GM18508 (cell line): Measurements from ENCODE around the gene ZNF787.

Experiments used
- ATAC-seq: cut with Tn5 transposase; IDR thresholded peaks from one replicate; pipeline ENCODE4 v1.9.1; 2021; ENCODE audit warnings: moderate number of reproducible peaks; ENCODE audit not compliant: insufficient read depth, unreplicated experiment

The ZNF787 gene

DNA sequence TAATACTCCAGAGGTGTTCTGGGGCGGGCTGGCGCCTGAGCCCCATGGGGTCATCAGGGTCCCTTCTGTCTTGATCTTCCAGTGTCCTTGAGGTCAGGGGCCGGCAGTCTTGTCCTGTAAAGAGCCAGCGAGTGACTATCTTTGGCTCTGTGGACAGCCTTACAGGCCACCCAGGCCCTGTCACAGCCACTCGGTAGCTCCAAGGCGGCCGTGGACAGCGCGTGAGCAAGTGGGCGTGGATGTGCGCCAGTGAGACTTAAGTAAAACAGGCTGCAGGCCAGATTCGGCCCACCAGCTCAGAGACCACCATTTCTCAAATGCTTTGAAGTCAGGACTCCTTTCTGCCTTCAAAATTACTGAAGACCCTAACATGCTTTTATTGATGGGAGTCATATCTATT lies 23.7 kb upstream of the ZNF787 start:
- ATAC-seq: no peak

DNA sequence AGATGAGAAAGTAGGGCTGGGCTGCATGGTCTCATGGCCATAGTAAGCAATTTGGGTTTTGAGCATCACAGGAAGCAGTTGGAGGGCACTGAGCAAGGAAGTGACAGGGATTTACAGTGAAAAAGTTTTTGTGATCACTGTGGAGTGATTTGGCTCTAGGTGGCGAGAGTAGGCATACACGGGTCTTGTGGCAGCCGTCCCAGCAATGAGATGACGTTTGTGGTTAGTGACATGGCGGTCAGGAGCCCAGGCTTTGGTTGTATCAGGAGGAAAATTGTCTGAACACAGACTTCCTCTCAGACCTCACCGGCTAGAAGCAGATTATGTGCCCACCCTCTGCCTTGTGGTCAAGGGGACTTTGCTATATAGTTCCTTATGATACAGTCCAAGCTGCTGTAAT lies 23.3 kb upstream of the ZNF787 start:
- ATAC-seq: no peak

DNA sequence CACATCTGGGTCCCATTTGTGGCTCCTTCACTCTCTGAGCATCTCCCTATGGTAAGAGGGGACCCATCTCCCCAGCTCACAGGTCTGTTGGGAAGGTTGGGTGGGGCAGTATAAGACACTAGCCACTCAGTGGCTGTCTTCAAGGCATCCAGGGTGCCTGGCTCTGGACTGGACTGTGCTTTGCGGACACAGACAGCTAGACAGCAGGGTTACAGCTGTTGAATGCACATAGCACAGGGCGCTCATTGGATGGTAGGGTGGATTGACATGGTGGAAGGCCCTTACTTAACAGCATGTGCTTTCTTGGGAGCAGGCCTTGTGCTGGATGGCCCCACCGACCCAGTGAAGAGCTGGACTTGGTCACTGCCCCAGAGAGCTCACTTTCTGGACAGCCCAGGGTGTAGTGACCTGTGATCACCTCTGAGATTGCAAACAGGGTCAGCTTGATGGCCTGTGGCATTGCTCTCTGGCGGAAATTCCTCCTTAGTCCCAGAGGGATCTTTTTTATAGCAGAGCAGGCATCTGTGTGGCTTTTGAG lies 21.9 kb upstream of the ZNF787 start:
- ATAC-seq: no peak

DNA sequence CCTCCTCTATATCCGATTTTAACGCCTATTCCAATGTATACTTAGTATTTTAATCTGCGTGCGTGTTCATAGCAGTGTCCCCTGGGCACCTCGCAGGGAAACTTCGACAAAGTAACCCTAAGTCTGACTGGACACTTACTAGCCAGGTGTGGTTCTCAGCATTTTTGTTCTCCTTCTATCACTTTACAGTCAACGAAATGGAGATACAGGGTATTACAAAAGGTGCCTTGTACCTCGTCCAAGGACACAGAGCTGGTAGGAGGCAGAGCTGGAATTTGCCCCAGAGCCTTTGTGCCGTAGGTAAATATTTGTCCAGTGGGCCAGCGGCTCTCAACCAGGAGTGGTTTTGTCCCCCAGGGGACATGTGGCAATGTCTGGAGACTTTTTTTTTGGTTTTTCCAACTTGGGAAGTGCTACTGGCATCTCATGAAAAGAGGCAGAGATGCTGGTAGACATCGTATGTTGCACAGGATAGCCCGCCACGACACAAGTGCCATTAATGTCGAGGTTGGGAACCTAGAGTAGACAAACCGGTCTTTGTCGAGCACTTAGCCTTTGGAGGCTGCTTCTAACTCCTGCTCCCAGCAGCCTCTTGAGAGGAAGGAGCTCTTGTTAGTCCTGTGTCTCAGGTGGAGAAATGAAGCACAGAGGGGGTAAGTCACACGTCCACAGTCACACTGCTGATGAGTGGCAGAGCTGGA lies 21.1 kb upstream of the ZNF787 start:
- no peak for ATAC-seq

DNA sequence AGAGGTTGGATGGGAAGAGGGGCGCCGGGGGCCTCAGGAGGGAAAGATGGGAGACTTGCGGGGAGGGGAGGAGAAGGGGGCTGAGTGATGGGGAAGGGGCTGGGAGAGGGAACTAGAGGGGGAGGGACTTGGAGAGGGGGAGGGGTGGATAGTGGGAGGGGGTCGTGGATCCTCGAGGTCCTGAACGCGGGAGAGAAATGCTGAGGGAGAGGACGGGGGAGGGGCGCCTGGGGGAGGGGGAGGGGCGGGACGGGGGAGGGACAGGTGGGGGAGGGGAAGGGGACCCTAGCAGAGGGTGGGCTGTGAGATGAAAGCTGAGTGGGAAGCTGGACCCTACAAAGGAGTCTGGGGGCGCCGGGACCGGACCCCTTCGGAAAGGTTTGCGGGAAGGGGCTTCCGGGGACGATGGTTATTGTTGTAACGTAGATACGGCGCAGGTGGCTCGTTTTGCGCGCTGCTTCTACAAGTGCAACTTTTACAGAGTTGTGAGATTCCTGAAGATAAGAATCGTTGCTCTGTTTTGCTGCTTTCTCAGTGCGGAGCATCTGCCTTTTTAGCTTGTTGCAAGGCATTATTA lies 20.4 kb upstream of the ZNF787 start:
- ATAC-seq: no peak

DNA sequence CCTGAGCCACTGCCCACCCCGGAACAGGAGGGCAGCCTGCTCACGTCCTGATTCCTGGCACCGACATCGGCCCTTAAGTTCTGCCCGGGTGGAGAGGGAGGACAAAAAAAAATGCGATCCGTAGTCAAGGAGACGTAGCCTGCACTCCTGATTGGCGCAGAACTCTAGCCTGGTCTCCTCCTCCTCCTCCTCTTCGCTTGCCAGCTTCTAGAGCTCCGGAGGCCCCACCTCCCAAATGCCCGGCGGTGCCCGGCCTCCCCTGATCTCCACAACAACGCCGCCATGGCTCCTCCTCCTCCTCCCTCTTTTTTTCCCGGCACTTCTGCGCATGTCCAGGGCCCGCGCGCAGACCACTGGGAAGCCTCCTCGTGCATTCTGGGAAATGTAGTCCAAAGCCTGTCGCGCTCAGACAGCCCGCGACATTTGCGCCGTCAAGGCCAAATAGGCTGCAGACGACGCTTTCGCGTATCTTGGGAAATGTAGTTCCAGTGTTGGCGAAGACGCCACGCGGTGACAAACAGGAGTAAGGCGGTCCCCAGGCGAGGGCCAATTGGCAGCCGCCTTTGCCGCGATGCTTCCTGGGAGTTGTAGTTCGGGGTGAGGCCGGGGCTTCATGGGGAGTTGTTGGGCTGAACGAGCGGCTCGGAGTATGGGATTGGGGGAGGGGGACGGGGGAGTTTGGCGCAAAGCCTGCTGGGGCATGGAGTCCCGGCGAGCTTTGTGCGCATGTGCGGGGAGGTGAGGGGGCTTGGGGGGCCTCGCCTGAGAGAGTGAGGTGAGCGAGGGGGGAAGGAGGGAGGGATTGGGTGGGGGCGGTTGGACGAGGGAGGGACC lies 19.7 kb upstream of the ZNF787 start, which contains the start of gene ZNF444:
Gene ZNF444, plus strand, starts transcription at position 705 of the 834 bp plus-strand sequence. CDS start 5,625 bp downstream, outside the sequence.
- ATAC-seq: peak; percentile 82

DNA sequence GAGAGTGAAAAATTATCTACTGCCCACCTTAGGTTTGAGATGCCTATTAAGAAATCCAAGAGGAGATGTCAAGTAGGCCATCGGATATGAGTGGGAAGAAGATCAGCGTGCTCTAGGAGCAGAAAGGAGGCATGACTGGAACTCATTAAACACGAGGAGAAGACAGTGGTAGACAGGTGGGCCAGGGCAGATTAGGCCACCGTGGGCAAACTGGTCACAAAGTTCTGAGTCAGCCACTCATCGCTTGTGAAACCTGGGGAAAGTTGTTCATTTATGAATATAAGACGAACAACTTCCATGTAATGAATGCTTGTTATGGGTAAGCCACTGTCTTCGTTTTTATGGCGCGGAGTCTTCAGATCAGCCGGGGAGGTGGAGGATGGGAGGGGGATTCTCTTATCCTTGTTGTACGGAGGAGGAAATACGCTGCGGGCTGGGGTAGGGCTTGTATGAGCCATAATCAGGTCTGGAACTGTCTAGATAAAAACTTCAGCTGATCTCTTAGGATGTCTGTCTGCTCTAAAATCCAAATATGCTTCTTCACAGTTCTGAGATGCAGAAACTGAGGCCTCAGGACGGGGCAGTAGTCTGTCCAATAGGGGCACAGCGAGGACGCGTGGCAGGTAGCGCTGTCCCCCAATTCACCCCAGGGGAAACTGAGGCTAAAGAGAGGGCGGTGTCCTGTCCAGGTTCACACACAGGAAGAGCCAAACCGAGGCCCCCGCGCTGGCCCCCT lies 18.9 kb upstream of the ZNF787 start:
- ATAC-seq: peak; percentile 1

DNA sequence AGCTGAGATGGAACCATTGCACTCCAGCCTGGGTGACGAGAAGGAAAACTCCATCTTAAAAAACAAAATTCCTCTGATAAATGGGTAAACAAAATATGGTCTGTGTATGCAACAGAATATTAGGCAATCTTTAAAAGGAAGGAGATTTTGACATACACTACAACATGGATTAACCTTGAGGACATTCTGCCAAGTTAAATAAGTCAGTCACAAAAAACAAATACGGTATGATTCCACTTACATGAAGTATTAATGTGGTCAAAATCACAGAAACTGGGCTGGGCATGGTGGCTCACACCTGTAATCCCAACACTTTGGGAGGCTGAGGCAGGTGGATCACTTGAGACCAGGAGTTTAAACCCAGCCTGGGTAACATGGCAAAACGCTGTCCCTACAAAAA lies 17.0 kb upstream of the ZNF787 start:
- ATAC-seq: no peak

DNA sequence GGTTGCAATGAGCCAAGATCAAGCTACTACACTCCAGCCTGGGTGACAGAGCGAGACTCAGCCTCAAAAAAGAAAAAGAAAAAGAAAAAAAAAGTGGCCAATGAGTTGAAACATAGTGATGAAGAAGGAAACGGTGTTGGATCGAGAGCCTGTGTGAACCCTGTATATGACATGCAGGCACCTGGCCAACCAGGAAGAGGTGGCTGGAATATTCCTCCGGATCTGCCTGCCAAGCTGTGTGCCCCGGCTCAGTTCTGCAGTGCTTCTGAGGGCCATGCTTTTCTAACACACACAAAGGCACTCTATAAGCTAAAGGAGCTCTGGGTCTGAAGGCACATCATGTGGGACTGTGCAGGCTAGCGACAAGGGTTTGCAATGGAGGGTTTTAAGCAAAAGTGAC lies 16.3 kb upstream of the ZNF787 start:
- ATAC-seq: no peak

DNA sequence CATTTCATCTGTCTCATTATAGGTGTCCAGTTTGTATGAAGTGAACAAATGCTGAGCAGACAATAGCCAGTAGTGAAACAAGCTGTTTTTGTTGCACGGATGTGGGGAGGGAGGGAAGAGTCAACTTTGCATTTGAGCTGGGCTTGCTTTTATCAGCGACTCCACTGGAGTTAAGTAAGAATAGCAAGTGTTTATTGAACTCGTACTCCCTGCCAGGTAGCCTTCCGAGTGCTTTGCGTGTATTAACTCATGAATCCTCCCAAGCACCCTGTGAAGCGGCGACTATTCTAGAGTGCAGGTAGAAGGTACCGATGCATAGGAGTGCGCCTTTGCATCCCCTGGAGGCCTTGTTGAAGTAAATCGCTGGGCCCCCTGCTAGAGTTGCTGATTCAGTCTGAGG lies 15.3 kb upstream of the ZNF787 start:
- ATAC-seq: no peak

DNA sequence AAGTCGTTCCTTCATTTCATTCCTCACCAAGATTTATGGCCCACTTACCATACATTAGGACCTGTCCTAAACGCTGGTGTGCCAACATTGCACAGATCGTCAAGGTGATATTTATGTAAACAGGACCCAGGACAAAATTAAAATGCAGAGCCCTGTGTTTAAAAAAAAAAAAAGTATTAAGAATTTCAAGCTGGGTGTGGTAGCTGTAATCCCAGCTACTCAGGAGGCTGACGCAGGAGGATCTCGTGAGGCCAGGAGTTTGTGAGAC lies 13.5 kb upstream of the ZNF787 start:
- no peak for ATAC-seq

DNA sequence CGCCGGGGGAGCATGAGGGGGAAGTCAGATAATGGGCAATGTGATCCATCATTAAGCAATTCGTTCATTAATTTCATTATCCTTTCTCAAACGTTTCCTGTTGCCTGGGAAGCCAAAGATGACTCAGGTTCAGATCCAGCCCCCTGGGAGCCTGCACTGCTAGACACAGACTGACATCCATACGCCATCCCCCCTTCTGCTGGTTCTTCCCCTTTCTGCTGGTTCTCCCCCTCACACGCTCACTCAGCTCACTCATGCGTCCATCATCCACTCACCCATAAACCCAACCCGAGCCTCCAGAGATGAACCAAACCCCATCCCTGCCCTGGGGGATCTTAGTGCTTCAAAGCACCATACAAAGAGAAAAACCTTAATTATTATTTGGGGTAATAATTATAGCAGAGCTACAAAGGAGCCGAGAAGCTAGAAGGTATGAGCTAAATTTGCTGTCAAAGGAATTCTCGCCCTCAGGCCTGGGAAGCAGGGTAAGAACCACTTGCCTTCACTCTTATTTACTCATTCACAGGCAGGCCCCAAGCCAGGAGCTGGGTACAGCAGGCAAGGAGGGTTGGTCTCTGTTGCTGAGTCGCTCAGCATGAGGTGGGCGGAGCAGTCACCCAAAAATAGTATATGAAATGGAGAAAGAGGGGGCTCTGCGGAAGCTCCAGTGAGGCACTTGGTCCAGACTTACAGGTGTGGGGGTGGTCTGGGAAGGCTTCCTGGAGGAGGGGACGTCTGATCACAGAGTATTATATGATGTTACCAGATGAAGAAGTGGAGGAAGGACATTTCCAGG lies 13.0 kb upstream of the ZNF787 start:
- no peak for ATAC-seq

DNA sequence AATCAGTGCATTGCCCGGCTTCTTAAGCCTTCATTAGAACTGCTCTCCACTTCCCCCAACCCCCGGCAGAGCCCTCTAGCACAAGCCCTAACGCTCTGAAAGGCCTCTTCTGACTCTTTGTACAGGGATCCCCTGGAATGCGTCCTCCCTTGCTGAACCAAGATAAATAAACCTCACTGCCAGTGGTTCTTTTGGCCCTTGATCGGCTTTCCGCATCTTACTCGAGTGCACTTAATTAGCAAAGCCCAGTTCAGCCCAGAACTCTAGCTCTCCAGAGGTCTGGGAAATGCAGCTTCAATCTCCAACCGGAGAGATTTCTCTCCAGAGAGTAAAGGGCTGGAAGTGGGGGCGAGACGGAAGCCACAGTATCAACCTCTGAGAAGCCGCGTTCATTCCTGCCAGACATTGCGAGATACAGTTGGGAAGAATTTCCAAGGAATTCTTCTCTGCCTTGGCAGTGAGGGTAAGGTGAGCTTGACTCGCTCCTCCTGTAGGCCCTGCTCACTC lies 11.3 kb upstream of the ZNF787 start:
- ATAC-seq: no peak

DNA sequence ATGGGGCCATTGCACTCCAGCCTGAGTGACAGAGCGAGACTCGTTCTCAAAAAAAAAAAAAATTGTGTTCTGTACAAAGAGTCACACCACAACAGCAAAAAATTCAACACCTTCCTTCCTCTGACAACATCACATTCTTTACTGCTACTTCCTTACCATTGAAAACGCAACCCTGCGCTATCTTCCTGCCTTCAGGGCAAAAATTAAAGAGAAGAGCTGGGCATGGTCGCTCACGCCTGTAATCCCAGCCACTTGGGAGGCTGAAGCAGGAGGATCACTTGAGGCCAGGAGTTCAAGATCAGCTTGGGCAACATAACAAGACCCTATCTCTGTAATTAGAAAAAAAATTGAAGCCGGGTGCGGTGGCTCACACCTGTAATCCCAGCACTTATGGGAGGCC lies 10.6 kb upstream of the ZNF787 start:
- no peak for ATAC-seq

DNA sequence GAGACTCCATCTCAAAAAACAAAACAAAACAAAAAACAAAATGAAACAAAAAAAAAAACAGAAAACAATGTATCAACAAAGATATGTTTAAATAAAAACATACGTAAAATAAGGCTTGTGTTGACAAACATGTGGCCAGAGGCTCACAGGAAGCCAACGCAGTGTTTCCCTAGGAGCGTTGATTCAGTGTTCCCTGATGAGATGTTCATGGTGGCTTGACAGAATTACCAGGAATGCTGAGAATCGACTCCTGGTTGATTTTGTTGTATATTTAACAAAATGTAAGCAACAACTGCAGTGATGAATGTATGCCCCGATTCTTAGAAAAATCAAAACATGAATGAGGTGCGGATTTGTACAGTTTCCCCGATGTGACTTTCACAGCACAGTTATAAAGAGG lies 8.9 kb upstream of the ZNF787 start:
- no peak for ATAC-seq

DNA sequence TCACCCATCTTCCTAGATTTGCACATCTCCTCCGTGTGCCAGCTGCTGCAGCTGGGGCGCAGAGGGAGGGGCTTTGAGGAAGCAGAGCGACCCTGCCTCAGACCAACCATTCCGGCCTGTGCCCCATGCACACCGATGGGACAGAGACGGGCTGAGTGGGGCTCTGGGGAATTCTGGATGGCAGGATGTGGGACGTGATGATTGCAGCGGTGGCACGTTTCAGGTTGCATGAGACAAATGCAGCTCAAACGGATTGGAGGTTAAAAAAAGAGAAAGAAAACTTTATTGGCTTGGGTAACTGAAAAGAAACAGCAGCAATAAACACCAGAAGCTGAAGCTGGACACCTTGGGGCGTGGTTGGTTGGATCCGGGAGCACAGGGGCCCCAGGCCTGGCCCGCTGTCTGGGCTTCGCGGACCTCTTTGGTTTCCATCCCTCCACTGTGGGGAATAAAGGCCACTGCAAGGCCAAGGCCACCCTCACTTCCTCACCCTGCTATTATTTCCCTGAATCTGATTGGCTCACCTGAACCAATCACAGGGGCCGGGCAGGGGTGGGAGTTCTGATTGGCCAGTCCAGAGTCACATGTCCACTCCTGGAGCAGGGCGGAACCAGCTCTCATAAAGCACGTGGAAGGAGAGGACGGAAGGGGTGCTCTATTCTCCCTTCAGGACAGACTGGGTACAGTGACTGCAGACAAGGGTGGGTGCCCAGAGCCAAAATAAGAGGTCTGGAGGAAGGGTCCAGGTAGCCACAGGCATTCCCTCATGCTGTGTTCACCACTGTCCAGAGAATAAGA lies 6.1 kb upstream of the ZNF787 start:
- no peak for ATAC-seq

DNA sequence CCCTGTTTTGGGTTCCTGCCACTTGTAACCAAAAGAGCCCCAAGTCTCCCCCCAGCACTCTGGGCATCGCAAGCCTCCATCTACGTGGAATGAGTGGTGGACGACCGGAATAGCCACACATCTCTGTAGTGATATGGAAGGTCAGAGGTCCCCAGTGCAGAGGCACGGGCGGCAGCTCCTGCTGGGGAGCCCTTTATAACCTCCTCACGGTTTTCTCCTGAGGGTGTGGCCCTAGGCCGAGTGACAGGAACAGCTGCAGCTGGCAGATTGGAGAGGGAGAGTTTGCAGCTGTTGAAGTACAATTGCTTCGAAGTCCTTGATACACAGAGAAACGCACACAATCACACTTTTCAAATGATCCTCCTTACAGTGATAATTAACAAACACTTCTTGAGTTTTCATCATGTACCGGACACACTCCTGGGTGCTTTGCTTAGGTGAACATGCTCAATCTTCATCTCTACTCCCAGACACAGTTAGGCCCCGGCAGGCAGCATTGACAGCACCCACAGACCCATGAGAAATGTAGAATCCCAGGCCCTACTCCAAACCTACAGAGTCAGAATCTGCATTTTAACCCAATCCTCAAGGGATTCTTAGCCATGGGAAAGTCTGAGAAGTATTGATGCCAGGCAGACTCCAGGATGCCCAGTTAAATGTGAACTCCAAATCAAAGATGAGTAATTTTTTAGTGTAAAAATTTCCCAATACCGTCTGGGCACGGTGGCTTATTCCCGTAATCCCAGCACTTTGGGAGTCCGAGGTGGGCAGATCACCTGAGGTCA lies 4.9 kb upstream of the ZNF787 start:
- ATAC-seq: no peak

DNA sequence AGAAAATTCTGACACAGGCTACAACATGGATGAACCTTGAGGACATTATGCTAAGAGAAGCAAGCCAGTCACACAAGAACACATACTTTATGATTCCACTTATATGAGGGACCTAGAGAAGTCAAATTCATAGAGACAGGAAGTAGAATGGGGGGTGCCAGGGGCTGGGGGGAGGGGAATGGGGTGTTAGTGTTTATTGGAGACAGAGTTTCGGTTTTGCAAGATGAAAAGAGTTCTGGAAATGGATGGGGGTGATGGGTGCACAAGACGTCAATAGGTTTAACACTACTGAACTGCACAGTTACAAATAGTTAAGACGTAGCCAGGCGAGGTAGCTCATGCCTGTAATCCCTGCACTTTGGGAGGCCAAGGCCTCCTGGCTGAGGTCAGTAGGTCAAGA lies 3.5 kb upstream of the ZNF787 start:
- ATAC-seq: no peak
